Stimulated activated CD8-positive, alpha-beta memory T cell treated with anti-CD3 and anti-CD28 coated beads, Interleukin-4, amount 100 ng/mL, for 48 hours (primary cell): ENCODE results near the gene HSF4.

Experiments used
- DNase-seq: peaks from one replicate; pipeline ENCODE4 v3.0.0-alpha.2; 2020

HSF4 gene

DNA sequence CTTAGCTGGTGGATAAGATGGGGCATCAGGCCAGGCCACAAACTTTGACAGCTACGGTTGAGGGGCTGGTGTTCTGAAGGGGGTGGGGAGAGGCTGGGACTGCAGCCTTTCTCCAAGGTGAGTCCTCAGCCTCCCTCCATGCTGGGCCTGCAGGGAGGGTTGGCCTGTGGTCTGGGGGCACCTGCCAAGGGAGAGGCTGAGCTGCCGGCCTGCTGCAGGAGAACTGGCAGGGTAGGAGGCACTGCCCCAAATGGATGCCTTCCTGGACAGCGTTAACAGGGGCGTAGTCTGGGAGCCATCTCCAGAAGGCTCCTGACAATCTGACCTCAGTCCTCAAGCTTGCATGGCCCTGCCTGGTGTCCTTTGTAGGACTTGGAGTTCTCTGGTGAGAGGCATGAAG lies 39.5 kb downstream of the HSF4 start:
- no peak for DNase-seq

DNA sequence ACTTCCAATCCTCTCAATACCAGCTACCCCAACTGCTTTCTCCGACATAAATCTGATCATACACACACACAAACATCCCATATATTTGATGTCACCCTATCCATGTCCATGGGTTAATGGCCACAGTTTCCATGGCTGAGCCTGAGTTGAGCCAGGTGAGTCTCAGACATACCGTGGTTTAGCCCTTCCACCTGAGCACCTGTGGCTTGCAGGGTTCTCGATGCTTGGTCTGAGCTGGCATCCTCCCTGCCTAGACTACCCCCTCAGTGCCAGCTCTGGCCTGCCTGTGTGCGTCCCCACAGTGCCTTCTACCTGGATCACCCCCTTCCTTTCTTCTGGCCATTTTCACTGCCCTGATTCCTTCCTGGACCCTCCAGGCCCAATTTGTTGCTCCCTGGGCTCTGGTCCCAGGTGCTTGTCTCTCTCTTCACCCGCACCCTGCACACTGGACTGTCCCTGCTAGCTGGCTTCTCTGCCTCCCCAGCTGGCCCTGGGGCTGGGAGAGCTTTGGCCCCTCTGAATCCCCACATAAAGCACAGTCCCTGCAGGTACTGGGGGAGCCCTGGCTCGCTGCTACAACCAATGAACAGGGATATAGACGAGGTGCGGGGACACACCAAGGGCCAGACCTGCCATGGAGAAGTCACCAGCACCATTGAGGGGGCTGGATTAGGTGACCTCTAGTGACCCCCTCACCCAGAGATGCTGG lies 41.7 kb downstream of the HSF4 start:
- DNase-seq: no peak

DNA sequence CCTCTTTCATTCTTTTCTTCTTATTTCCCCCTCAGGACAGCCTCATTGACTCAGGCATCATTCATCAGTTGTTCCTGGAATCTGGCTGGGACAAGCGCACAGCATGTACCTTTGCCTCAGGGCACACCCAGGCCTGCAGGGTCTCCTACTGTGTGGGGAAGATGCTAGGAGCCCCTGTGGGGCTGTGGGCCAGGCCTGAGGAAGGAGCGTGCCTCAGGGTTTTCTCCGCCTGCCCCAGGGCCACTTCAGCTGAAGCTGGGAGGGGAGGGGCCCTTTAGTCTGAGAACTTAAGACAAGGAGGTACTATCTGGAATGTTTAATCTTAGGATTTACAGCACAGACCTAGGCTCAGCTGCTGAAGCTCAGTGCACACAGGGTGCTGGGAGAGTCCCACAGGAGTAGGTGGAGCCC lies 42.3 kb downstream of the HSF4 start:
- no peak for DNase-seq

DNA sequence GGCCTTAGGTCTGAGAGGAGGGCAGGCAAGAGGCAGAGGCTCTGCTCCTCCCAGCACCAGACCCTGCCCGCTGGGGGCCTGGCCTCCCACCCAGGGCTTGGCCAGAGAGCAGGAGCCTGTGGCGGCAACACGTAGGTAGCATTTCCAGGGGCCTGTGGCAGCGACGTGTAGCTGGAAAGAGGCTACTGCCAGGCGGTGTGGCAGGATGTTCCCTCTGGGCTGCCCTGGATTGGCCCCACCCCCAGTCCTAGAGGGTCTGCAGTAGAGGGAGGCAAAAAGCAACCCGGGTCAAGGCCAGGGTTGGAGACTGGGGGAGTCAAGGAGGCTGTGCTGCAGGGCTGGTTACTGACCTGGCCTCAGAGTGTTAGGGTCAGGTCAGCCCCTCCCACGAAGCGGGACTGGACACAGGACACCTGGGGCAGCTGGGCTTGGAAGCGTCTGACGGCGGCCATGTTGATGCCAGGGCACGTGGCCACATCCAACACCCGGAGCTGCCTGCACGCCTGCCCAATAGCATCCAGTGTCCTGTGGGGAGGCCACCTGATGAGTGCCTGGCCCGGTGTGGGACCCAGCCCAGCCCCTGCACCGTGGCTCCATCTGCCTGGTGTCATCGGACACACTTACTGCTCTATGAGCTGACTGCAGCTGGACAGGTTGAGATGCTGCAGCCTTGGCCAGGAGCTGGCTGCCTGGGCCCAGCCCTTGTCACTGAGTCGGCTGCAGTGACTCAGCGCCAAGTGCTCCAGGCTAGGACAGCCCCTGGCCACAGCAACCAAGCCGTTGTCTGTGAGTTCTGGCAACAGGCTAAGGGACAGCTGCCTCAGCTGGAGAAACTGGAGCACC lies 42.9 kb downstream of the HSF4 start:
- DNase-seq: no peak

DNA sequence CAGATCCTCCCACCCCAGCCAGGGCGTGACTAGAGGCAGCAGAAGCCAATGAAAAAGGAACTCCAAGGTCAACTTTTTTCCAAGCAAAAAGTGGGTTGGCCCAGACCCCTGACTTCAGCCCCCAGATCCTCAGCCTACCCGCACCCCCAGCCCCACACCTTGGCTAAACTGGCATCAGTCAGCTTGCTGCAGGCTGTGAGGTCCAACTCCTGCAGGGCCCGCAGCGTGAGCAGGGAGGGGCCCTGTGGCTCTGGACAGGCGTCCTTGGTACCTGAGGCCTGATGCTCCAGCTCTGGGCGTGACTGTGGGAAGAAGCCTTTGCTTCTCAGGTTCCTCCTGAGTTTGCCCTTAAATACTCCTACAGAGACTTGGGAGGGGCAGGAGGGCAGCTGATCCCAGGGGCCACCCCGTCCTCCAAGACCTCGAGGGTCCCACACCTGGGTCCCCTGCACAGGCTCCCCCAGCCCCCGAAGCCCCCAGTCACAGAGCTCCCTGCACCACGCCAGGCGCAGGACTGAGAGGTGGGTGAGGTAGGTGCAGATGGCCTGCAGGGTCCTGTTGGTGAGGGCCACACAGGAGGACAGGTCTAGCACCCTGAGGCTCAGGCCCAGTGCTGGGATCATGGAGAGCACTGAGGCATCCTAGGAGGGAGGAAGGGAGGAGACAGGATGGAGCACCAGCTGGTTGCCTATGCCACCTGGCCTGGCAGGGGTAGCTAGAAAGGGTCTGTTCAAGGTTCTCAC lies 43.8 kb downstream of the HSF4 start:
- no peak for DNase-seq

DNA sequence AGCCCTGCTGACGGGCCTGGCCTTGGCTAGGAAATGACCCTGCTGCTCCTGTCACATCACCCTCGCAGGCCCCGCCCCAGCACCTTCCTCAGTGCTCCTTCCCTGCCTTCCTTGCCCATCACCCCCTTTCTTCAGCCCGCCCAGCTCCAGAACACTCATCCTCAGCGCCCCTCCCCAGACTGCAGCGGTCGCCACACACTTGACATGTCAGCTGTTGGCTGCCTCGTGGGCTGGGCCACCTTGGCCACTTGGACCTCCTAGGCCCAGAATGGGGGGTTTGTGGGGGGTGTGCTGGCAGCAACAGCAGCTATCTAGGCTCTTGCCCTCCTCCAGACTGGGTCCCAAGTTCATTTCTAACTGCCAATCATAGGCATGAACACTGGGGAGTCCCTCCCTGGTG lies 45.0 kb downstream of the HSF4 start:
- no peak for DNase-seq

DNA sequence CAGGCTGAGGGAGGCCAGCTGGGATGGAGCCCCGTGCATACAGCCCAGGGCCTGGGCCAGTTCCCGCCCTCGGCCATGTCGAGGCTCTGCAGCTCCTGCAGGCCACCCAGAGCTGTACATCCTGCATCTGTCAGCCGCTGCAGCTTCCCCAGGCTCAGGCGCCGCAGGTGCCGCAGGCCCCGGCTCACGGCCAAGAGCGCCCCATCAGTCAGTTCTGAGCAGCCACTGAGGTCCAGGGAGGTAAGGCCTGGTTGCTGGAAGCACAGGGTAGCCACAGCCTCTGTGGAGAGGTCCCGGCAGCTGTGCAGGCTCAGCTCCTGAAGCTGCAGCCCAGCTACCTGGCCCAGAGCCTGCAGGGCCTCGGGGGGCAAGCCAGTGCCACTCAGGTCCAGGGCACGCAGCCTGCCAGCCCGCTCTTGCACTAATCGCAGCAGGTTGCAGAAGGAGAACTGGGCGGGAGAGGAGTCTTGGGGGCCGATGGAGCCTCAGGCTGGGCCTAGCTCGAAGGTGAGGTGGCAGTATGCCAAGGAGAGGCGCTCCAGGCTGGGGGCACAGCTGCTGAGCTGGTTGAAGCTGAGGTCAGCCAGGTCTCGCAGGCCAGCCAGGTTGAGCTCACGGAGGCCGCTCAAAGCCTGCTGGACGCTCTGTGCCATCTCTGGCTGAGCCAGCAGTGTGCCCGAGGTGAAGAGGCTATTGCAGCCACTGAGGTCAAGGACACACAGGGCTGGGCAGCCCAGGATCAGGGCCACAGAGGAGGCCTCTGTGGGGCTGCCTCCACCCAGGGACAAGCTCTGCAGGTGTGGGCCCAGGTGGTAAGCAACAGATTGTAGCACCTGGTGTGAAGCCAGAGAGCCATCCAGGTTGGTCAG lies 45.8 kb downstream of the HSF4 start:
- no peak for DNase-seq

DNA sequence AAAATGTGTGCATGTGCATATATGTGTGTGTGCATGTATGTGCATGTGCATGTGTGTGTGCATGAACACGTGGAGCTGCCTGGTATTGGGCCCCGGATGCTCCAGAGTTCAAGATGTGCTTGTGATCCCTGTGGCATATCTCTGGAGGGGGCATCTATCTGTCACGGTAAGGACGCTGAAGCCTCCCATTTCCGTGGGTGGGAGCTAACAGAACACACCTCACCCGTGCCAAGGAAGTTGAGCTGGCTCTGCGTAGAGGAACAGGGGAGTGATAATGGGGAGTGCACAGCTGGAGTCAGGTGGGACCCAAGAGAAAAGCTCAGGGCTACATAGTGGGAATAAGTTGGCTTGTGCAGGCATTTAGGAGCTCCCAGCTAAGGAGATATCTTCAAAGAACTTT lies 47.1 kb downstream of the HSF4 start:
- DNase-seq: no peak

DNA sequence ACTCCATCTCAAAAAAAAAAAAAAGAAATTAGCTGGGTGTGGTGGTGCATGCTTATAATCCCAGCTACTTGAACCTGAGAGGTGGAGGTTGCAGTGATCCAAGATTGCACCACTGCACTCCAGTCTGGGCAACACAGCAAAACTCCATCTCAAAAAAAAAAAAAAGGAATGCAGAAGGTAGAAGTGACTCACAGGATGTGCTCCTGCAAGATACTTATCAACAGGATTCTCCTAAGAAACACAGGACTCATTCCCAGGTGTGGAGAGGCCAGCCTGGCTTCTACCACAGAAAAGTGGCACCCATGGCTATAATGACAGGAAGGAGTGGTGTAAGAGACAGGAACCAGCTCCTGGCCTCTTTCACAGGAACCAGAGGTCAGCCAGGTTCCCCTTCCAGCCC lies 48.2 kb downstream of the HSF4 start:
- DNase-seq: no peak

DNA sequence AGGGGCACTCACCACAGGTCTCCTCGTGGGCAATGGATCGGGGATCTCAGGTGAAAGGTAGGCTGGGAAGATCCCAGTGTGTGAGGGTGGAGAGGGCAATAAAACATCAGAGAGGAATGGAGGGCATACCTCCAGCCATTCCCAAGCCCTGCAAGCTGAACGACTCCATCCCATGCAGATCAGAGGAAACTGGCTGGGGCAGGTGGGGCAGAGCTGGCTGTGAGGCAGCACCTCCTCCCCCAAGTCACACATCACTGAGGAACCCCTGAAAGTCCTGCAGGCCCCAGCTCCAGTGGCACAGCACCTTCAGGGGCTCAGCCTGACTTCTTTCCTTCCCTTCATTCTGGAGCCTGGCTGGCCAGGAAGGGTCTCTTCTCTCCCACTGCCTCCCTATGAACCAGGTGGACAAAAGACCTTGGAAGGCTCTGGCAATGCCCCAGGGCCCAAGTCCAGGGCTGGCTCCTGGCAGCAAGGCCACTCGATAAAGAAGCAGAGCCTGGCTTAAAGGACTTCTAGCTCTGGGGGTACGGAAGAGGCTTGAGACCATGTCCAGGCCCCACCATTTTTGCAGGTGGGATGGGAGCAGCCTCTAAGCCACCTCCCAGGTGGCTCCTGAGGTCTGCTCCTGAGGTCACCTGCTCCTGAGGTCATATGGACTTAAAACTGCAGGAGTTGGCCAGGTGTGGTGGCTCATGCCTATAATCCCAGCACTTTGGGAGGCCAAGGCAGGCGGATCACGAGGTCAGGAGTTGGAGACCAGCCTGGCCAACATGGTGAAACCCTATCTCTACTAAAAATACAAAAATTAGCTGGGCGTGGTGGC lies 48.9 kb downstream of the HSF4 start:
- DNase-seq: no peak

DNA sequence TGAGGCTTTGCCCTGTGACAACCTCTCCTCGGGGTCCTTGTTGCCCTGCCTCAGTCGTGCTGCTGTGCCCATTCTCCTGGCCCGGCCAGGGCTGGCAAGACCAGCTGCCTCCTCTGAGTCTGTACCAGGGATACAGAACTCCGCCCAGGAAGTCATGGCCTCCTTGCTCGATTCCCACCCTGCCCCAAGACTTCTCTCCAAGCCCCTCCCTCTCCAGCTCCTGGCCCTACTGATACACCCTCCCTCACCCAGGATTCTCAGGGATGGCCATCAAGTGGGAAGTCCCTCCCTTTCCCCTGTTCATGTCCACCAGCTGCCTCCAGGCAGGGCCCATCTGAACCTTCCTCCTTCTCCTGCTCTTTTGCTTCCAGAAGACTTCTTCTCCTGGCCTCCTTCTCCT lies 51.2 kb downstream of the HSF4 start:
- DNase-seq: no peak

DNA sequence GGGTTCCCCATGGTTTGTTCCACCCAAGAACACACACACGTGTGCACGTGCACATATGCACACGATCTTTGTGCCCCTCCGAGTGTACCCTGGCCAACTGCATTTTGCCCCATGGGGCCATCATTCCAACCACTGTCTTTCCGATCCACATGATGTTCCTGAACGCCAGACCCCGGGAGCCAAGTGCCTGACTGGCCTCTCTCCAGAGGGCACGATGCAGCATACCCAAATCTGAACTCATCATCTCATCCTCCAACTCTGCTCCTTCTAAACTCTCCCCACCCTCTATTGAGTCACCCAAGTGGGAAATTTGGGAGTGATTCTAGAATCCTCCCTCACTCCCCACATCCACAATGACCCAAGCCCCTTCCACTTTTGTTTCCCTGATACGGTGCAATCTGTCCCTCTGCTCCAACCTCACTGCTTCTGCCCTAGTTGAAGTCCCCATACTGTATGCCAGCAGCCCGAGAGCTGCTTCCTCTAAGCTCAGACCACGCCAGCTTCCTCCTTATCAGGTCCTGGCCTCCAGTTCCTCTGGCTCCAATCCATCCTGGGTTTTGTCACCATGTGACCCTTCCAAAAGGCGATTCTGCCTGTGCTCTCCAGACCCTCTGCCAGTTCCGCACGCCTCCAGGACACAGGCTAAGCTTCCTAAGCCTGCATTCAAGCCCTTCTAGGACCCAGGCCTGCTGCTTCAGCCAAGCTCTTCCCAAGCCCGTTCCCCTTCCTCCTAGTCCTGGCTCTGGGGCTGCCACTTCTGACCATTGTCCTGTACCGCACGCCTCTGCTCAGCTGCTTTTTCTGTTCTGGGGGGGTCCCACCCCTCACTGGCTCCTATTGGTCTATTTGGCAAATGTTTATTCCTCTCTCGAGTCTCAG lies 52.3 kb downstream of the HSF4 start:
- DNase-seq: no peak
